Right renal cortex interstitium (tissue), 3 donors: ENCODE data around the gene GRIP1. TPM values are rescaled to one million over a fixed set of nuclear protein-coding genes. Genes with fewer than 3 reads are reported as not detected.
"Not testable (repeated sequence)": the region's sequence is repeated elsewhere in the genome, so short reads cannot be mapped to it uniquely, and the experiment has no call there.

Experiments used
- DNase-seq, 3 donors: peaks; one replicate each; pipeline ENCODE4 v3.0.0-alpha.2; 2013; ENCODE audit warnings: low read depth in 3 of 3, low spot score in 2 of 3
- polyA plus RNA-seq, 3 donors: library from polyadenylated mRNA; unstranded; fragments of 120-200 nt; gene quantifications; one replicate each; pipeline ENCODE4 v1.2.1, GENCODE V29; 2013; ENCODE audit not compliant: insufficient read length in 3 of 3

Gene GRIP1
- polyA plus RNA-seq, 3 donors: 22.2 to 24.5 (median 23.4) TPM

- no peak for DNase-seq
These were observed 130.4 kb downstream of the GRIP1 start for GRCh38 chr12:66548338-66549049.

DNA sequence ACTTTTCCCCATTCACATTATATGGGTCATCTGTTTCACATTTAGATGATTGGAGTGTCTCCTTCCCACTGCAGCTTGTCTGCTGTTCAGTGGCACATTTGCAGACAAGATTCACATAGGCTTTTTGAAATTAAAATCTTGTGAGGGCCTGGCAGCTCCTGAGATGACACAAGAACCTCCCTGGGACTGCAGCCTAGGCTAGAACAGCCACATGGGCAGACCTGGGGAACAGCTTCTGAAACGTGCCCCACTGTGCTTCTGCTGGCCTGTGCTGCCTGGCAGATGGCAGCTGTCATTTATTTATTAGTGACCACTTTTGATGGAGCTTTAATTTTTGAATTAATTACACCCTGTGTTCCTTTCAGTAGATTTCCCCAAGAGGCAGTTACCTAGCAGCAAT is 137.4 kb downstream of the GRIP1 start:
- DNase-seq: no peak

DNA sequence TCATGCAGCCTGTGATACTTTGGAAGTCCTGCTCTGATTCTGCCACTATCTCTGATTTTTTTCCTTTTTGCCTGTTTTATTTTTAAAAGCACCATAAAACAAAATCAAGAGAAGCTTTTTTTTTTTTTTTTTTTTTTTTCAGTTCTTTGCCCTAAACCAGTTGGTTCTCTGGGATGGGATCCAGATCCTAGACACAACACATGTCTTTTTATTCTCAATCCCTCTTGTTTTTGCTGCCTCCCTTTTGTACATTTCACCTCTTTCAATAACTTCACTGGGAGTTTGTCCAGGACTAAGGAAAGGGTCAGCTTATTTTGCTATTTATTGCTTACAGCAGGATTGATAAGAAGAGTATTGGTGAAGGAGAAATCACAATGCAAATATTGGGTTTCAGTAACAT is 139.4 kb downstream of the GRIP1 start:
- DNase-seq: no peak

DNA sequence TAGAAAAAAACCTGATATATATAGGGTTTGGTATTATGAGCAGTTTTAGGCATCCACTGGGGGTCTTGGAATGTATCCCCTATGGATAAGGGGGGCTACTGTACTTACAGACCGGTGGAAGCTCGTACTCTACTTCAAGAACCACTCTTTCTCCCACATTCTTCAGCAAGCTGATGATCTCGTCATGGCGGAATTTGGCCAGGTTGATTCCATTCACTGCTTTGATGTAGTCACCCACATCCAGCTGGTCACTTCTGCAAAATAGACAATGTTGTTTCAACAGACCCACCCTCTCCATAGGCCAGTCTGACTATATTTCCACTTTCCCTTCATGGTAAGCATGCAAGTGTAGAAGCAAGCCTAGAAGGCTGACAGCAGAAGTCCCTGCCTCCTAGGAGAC is 139.9 kb downstream of the GRIP1 start:
- no peak for DNase-seq

DNA sequence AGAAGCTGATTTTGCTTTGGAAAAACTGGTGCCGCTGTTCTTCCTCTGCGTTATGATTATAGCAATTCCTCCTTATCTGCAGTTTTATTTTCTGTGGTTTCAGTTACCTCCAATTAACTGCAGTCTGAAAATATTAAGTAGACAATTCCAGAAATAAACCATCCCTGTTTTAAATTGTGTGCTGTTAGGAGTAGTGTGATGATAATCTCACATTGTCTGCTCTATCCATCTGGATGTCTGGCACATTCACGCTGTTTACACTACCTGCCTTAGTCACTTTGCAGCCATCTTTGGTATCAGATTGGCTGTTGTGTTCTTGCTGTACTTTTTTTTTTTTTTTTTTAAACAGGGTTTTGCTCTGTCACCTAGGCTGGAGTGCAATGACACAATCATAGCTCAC is 141.0 kb downstream of the GRIP1 start:
- no peak for DNase-seq

DNA sequence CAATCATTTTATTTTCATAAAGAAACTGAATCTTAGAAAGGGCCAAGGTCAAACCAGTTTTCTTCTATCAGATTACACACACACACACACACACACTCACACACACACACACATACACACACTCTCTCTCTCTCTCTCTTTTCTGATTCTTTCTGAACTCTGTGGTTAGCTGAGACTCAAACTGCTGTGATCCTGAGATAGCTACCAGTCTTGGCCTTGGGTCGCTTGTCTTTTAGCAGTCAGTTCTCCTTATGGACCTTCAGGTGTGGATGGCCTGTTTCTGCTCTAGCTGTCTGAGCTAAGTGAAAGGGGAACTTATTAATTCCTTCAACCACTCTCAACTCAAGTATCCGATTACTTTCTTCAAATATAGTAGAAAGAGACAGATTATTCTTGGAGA is 145.1 kb downstream of the GRIP1 start:
- no peak for DNase-seq

GRCh38 chr12:66531766-66532165 is 147.1 kb downstream of the GRIP1 start:
- DNase-seq: no peak

GRCh38 chr12:66529934-66530333 is 148.9 kb downstream of the GRIP1 start:
- DNase-seq: no peak

DNA sequence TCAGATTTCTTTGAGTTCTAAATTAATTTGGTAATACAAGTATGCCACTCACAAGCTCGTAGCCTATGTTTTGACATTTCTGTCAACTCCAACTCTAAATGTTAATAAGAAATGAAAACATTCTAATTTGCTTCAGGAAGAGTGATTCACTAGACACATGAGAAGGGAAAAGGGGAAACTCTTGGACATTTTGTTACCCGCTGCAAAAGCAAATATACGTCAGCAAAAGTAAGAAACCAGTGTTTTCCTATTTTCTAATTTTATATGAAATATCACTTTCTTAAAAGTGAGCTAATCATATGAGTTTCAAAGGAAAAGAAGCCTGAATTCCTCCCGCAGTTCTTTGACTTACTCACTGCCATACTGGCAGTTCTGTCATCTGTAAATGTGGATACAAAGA is 162.3 kb downstream of the GRIP1 start:
- DNase-seq: no peak

- no peak for DNase-seq
These were observed 162.7 kb downstream of the GRIP1 start for GRCh38 chr12:66516133-66516532.

DNA sequence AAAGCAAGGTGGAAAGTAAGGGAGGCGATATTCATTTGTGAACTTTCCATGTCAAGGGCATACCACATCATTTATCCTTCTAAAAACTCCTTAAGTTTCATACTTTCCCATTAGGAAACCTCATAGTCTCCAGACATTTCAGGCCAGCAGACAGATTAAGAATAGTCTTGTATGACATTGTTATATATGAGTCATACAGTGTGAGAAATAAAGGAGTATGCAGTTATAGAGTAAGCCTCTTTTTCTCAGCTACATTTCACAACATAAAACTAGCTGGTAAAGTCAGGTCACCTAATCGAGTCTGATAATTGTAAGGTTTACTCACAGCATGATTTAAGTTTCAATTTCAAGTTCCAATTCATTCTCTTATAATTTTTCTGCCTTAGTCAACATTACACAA is 164.3 kb downstream of the GRIP1 start:
- DNase-seq: no peak

DNA sequence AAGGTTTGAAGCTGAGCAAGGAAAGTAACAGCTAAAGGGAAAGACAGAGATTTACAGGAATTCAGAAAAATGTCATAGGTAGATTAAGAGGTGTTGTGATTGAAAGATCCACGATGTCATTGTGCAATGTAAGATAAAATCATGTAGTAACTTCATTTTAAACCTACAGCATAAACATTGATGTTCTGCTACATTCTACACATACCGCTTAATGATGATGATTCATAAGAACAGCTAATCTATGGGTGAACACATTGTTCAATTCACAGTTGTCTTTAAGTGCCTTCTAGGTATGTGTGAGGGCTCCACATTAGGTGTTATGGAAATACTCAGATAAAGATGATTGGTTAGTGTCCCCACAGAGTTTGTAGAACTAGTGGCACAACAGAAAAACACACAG is 170.9 kb downstream of the GRIP1 start:
- no peak for DNase-seq

GRCh38 chr12:66503746-66504145 is 175.1 kb downstream of the GRIP1 start:
- DNase-seq: no peak

- no peak for DNase-seq
These were observed 176.0 kb downstream of the GRIP1 start for GRCh38 chr12:66502911-66503310.

- DNase-seq: no peak
These were observed 178.0 kb downstream of the GRIP1 start for GRCh38 chr12:66500841-66501240.

GRCh38 chr12:66500091-66500490 is 178.8 kb downstream of the GRIP1 start:
- no peak for DNase-seq

GRCh38 chr12:66499000-66499399 is 179.9 kb downstream of the GRIP1 start:
- DNase-seq: no peak

- not testable (repeated sequence) for DNase-seq
These were observed 180.8 kb downstream of the GRIP1 start for GRCh38 chr12:66498059-66498458.

DNA sequence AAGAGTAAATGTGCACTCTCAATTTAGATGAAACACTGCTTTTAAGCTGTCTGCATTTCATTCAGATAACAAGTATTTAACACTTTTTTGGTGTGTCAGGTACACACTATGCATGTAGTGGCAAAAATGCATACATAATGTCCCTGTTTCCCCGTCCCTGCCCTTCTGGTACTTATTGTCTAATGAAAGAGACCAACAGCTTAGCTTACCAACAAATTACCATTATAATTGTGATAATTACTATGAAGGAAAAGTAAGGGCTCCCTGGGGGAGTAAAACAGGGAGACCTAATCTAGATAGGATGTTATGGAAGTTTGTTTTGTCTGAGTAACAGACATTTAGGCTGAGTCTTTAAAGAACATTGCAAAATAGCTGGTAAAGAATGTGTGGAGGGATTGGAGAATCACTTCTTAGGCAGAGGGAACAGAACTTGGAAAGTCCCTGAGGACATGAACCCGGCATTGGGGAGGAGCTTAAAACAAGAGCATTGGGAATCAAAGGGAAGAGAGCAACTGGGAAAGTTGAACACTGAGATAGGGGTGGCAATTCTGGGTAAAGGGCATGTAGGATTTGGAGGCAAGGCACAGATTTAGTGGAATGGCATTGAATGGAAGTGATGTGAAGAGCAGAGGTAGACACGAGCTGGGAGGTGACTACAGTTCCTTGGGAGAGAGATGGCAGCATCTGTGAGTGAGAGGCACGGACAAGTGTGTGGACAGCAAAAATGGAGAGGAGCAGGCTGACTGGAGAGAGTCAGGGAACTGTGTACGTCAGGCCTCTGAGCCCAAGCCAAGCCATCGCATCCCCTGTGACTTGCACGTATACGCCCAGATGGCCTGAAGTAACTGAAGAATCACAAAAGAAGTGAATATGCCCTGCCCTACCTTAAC is 181.6 kb downstream of the GRIP1 start:
- no peak for DNase-seq

DNA sequence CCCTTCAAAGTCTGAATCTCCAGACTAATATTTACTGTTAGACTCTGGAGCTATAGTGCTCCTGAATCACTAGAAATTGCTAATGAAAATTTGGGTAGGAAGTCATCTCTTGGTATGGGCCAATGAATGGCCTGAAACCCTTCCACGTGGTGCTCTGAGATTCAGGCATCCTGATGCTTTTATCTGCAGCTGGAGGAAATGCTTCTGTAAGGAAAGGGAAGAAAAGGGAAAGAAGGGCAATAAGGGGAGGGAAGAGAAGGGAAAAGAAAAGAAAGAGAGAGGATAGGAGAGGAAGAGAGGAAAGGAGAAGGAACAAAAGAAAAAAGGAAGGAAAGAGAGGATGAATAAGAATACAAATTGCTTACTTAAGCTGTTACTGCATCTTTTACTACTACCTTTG is 182.3 kb downstream of the GRIP1 start:
- no peak for DNase-seq

DNA sequence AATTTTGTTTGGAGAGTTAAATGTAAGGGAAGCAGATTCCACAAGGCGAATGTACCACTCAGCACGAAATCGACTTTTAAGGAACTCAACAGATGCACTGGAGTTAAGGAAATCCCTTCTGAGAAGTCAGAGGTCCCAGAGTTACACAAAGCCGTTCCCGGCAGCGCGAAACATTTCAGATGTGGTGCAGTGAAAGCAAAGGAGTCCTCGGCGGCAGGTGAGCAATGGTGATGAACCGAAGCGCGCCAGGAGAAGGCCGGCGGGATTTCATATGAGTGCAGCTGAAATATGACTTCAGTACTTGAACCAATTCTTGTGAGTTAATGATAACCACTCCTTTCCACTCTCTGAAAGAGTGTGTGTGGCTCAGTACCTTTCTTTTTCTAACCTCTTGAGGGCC is 183.2 kb downstream of the GRIP1 start:
- no peak for DNase-seq

GRCh38 chr12:66493819-66494218 is 185.1 kb downstream of the GRIP1 start:
- no peak for DNase-seq
